Measurements from ENCODE around the gene MLANA. TPM values are rescaled to one million over a fixed set of nuclear protein-coding genes. Genes with fewer than 3 reads are reported as not detected.
"Not testable (repeated sequence)": the region's sequence is repeated elsewhere in the genome, so short reads cannot be mapped to it uniquely, and the experiment has no call there.

The MLANA gene
- total and polyA plus RNA-seq, 3 experiments from 2014 or later = not detected

- H3K4me1 ChIP-seq (ENCODE audit: insufficient read depth, low read length) = not testable (repeated sequence)
These were observed 8.3 kb upstream of the MLANA start for GRCh38 chr9:5882244-5883012.

GRCh38 chr9:5884191-5884590 lies 6.5 kb upstream of the MLANA start:
- ChIA-PET POLR2A (no interaction called here), CTCF (interaction anchor here (0.9 kb wide), 1 partner anchor 14 kb away, joined by 3 read pairs; no protein-coding TSS in a partner anchor)
- Mint-ChIP-seq H3K27ac (peak overlapping the region in 1 of 8 donors; percentile 61), H3K36me3 (peaks cover 0 to 3% (median 0%) of the 10 kb centered on the region in 3 donors), H3K4me1 (peaks cover 7 to 11% (median 8%) of the 10 kb centered on the region in 3 donors), H3K27me3 (no peaks in the 10 kb centered on the region), H3K4me3 (no peak overlapping the region), H3K9me3 (no peaks in the 10 kb centered on the region)
- Histone ChIP-seq H3K4me3 (ENCODE audit: low read length) (no peak overlapping the region), H3K9me3 (ENCODE audit: low read length) (no peaks in the 10 kb centered on the region), H3K36me3 (ENCODE audit: insufficient read depth, low read length) (no peaks in the 10 kb centered on the region), H3K4me1 (ENCODE audit: insufficient read depth, low read length) (peaks cover 8% of the 10 kb centered on the region), H3K27me3 (ENCODE audit: insufficient read depth, low read length, poor library complexity, severe bottlenecking) (no peaks in the 10 kb centered on the region), H3K27ac (ENCODE audit: low read depth, low read length) (no peak overlapping the region)
- no peak for DNase-seq

More at GRCh38 chr9:5882244-5883012, 8.3 kb upstream of the MLANA start:
- H3K27ac Mint-ChIP-seq; H3K27me3 Mint-ChIP-seq; H3K9me3 Mint-ChIP-seq; H3K9me3 ChIP-seq (ENCODE audit: low read length); H3K36me3 ChIP-seq (ENCODE audit: insufficient read depth, low read length); H3K36me3 Mint-ChIP-seq; H3K4me3 Mint-ChIP-seq; H3K27me3 ChIP-seq (ENCODE audit: insufficient read depth, low read length, poor library complexity, severe bottlenecking); H3K4me3 ChIP-seq (ENCODE audit: low read length); POLR2A ChIA-PET; DNase-seq; H3K27ac ChIP-seq (ENCODE audit: low read depth, low read length): not testable (repeated sequence)
- CTCF ChIA-PET = interaction anchor here (0.7 kb wide), 1 partner anchor 772 kb away, joined by 3 read pairs; no protein-coding TSS in a partner anchor
- peaks cover 7 to 11% (median 8%) of the 10 kb centered on the region in 3 donors for H3K4me1 Mint-ChIP-seq

GRCh38 chr9:5886114-5886939 lies 4.4 kb upstream of the MLANA start:
- H3K4me3 ChIP-seq (ENCODE audit: low read length) = no peak overlapping the region
- H3K27me3 ChIP-seq (ENCODE audit: insufficient read depth, low read length, poor library complexity, severe bottlenecking) = no peaks in the 10 kb centered on the region
- CTCF ChIA-PET = interaction anchor here (0.7 to 4.0 kb wide), 26 partner anchors 10 to 420 kb away, joined by 3 to 36 read pairs (median 4); partner anchors contain the start of gene ERMP1
- peak; percentile 60 to 82 (median 63) for DNase-seq
- peaks cover 7 to 8% (median 8%) of the 10 kb centered on the region in 3 donors for H3K4me1 Mint-ChIP-seq
- no peaks in the 10 kb centered on the region for H3K36me3 ChIP-seq (ENCODE audit: insufficient read depth, low read length)
- peak overlapping the region in 3 of 8 donors; percentile 47 to 81 (median 75) for H3K27ac Mint-ChIP-seq
- no peaks in the 10 kb centered on the region for H3K9me3 Mint-ChIP-seq
- H3K9me3 ChIP-seq (ENCODE audit: low read length) = no peaks in the 10 kb centered on the region
- POLR2A ChIA-PET = interaction anchor here (0.7 kb wide), 1 partner anchor 116 kb away, joined by 4 read pairs; no protein-coding TSS in a partner anchor
- H3K4me3 Mint-ChIP-seq = no peak overlapping the region
- H3K36me3 Mint-ChIP-seq = peaks cover 0 to 3% (median 0%) of the 10 kb centered on the region in 3 donors
- no peak overlapping the region for H3K27ac ChIP-seq (ENCODE audit: low read depth, low read length)
- no peaks in the 10 kb centered on the region for H3K27me3 Mint-ChIP-seq
- H3K4me1 ChIP-seq (ENCODE audit: insufficient read depth, low read length) = peaks cover 8% of the 10 kb centered on the region

DNA sequence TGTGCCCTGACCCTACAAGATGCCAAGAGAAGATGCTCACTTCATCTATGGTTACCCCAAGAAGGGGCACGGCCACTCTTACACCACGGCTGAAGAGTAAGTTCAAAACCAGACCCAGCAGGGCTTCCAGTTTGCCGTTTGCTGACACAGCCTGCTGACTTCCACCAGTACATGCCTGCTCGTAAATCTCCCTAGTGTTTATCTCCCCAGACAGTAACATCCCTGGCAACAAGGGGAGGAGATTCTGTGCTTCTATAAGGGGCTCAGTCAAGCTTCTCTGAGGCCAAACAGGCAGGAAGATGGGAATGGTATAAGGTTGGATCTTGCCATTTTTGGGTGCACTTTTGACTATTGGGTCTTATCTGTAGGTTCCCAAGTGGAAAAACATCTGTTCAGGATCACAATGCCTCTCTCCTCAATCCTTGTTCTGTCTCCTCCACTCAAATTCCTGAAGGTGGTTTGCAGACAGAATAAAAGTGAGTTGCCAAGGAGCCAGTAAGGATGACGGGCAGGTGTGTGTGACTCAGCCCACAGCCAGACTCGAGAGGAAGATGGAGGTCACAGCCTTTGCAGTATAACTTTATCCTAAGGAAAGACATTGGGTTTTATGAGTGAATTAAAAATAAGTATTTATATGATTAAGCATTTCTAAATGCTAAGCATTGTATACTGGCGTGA lies 1.9 kb downstream of the MLANA start:
- Mint-ChIP-seq H3K36me3 (peaks cover 0 to 16% (median 12%) of the 10 kb centered on the region in 3 donors), H3K9me3 (no peaks in the 10 kb centered on the region), H3K4me3 (no peak overlapping the region), H3K27ac (peak overlapping the region in 1 of 8 donors; percentile 12), H3K27me3 (no peaks in the 10 kb centered on the region), H3K4me1 (no peaks in the 10 kb centered on the region)
- ChIA-PET POLR2A (no interaction called here), CTCF (no interaction called here)
- H3K4me3 ChIP-seq (ENCODE audit: low read length) = no peak overlapping the region
- H3K4me1 ChIP-seq (ENCODE audit: insufficient read depth, low read length) = no peaks in the 10 kb centered on the region
- no peaks in the 10 kb centered on the region for H3K9me3 ChIP-seq (ENCODE audit: low read length)
- no peak for DNase-seq
- H3K27ac ChIP-seq (ENCODE audit: low read depth, low read length) = no peak overlapping the region
- no peaks in the 10 kb centered on the region for H3K36me3 ChIP-seq (ENCODE audit: insufficient read depth, low read length)
- no peaks in the 10 kb centered on the region for H3K27me3 ChIP-seq (ENCODE audit: insufficient read depth, low read length, poor library complexity, severe bottlenecking)

DNA sequence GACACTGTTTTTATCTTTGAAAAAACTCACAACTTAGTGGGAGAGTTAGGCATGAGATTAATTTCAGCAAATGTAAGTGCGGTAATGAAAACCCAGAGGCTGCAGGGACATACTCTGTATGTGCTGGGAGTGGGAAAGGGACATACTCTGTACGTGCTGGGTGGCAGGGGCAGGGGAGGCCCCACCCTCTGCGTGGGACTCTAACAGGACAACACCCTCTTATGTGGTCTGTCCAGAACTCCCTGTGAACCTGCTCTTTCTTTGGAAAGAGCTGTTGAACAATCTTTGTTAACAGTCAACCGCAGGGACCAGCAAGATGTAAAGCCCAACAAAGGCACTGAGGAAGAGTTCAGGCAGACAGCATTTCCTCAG lies 2.4 kb downstream of the MLANA start:
- no peaks in the 10 kb centered on the region for H3K27me3 Mint-ChIP-seq
- peaks cover 0 to 19% (median 15%) of the 10 kb centered on the region in 3 donors for H3K36me3 Mint-ChIP-seq
- POLR2A ChIA-PET = no interaction called here
- Histone ChIP-seq H3K9me3 (ENCODE audit: low read length) (no peaks in the 10 kb centered on the region), H3K27me3 (ENCODE audit: insufficient read depth, low read length, poor library complexity, severe bottlenecking) (no peaks in the 10 kb centered on the region), H3K27ac (ENCODE audit: low read depth, low read length) (no peak overlapping the region), H3K4me3 (ENCODE audit: low read length) (no peak overlapping the region), H3K36me3 (ENCODE audit: insufficient read depth, low read length) (no peaks in the 10 kb centered on the region), H3K4me1 (ENCODE audit: insufficient read depth, low read length) (no peaks in the 10 kb centered on the region)
- H3K27ac Mint-ChIP-seq = peak overlapping the region in 1 of 8 donors; percentile 63
- no peak for DNase-seq
- no peaks in the 10 kb centered on the region for H3K4me1 Mint-ChIP-seq
- CTCF ChIA-PET = no interaction called here
- no peak overlapping the region for H3K4me3 Mint-ChIP-seq
- no peaks in the 10 kb centered on the region for H3K9me3 Mint-ChIP-seq

GRCh38 chr9:5893591-5894236 lies 3.0 kb downstream of the MLANA start:
- no peaks in the 10 kb centered on the region for H3K9me3 ChIP-seq (ENCODE audit: low read length)
- ChIA-PET CTCF (interaction anchor here (0.7 to 1.5 kb wide), 2 partner anchors 61 to 161 kb away, joined by 3 to 5 read pairs; partner anchors contain the start of gene ERMP1), POLR2A (no interaction called here)
- H3K4me1 ChIP-seq (ENCODE audit: insufficient read depth, low read length) = no peaks in the 10 kb centered on the region
- Mint-ChIP-seq H3K27ac (peak overlapping the region in 1 of 8 donors; percentile 50), H3K9me3 (no peaks in the 10 kb centered on the region), H3K36me3 (peaks cover 0 to 25% (median 15%) of the 10 kb centered on the region in 3 donors), H3K4me3 (no peak overlapping the region), H3K4me1 (no peaks in the 10 kb centered on the region), H3K27me3 (no peaks in the 10 kb centered on the region)
- no peak overlapping the region for H3K27ac ChIP-seq (ENCODE audit: low read depth, low read length)
- H3K36me3 ChIP-seq (ENCODE audit: insufficient read depth, low read length) = no peaks in the 10 kb centered on the region
- no peak overlapping the region for H3K4me3 ChIP-seq (ENCODE audit: low read length)
- no peaks in the 10 kb centered on the region for H3K27me3 ChIP-seq (ENCODE audit: insufficient read depth, low read length, poor library complexity, severe bottlenecking)
- no peak for DNase-seq

GRCh38 chr9:5894237-5894959 lies 3.7 kb downstream of the MLANA start:
- H3K27me3 Mint-ChIP-seq = no peaks in the 10 kb centered on the region
- no peaks in the 10 kb centered on the region for H3K9me3 ChIP-seq (ENCODE audit: low read length)
- ChIA-PET CTCF (interaction anchor here (0.7 to 1.5 kb wide), 2 partner anchors 62 to 160 kb away, joined by 3 to 5 read pairs; partner anchors contain the start of gene ERMP1), POLR2A (no interaction called here)
- H3K9me3 Mint-ChIP-seq = no peaks in the 10 kb centered on the region
- peaks cover 0 to 30% (median 15%) of the 10 kb centered on the region in 3 donors for H3K36me3 Mint-ChIP-seq
- H3K4me1 ChIP-seq (ENCODE audit: insufficient read depth, low read length) = no peaks in the 10 kb centered on the region
- no peak overlapping the region for H3K4me3 ChIP-seq (ENCODE audit: low read length)
- DNase-seq = no peak
- no peaks in the 10 kb centered on the region for H3K4me1 Mint-ChIP-seq
- H3K27ac ChIP-seq (ENCODE audit: low read depth, low read length) = no peak overlapping the region
- H3K4me3 Mint-ChIP-seq = no peak overlapping the region
- no peaks in the 10 kb centered on the region for H3K36me3 ChIP-seq (ENCODE audit: insufficient read depth, low read length)
- H3K27me3 ChIP-seq (ENCODE audit: insufficient read depth, low read length, poor library complexity, severe bottlenecking) = no peaks in the 10 kb centered on the region
- no peak overlapping the region for H3K27ac Mint-ChIP-seq
